Stimulated activated CD4-positive, alpha-beta T cell treated with anti-CD3 and anti-CD28 coated beads, Interleukin-4, amount 100 ng/mL, for 4 hours (primary cell): ENCODE data around the gene CTNNA3.
"Not testable (repeated sequence)": the region's sequence is repeated elsewhere in the genome, so short reads cannot be mapped to it uniquely, and the experiment has no call there.

Experiments used
- DNase-seq, 2 experiments: peaks; one replicate each; pipeline ENCODE4 v3.0.0-alpha.2; 2020

The CTNNA3 gene

GRCh38 chr10:67239864-67240497, 456.0 kb downstream of the CTNNA3 start:
- DNase-seq, result no peak

GRCh38 chr10:67230680-67231500, 465.1 kb downstream of the CTNNA3 start:
- not testable (repeated sequence) for DNase-seq

GRCh38 chr10:67225226-67225625, 470.8 kb downstream of the CTNNA3 start:
- DNase-seq, result no peak

- no peak for DNase-seq
These were observed 471.4 kb downstream of the CTNNA3 start for GRCh38 chr10:67224553-67224952.

- no peak for DNase-seq
These were observed 473.1 kb downstream of the CTNNA3 start for GRCh38 chr10:67222934-67223333.

- DNase-seq, result no peak
These were observed 474.0 kb downstream of the CTNNA3 start for GRCh38 chr10:67221939-67222494.

GRCh38 chr10:67211680-67212079, 484.3 kb downstream of the CTNNA3 start:
- DNase-seq, result no peak

- not testable (repeated sequence) for DNase-seq
These were observed 488.1 kb downstream of the CTNNA3 start for GRCh38 chr10:67207923-67208322.

- no peak for DNase-seq
These were observed 495.0 kb downstream of the CTNNA3 start for GRCh38 chr10:67200913-67201564.

- DNase-seq, result no peak
These were observed 520.6 kb downstream of the CTNNA3 start for GRCh38 chr10:67175354-67175753.

GRCh38 chr10:67173787-67174186, 522.2 kb downstream of the CTNNA3 start:
- DNase-seq, result no peak

GRCh38 chr10:67171970-67172369, 524.0 kb downstream of the CTNNA3 start:
- no peak for DNase-seq

GRCh38 chr10:67156239-67156638, 539.8 kb downstream of the CTNNA3 start:
- no peak for DNase-seq

- DNase-seq, result no peak
These were observed 544.5 kb downstream of the CTNNA3 start for GRCh38 chr10:67151471-67151870.

GRCh38 chr10:67144530-67144929, 551.5 kb downstream of the CTNNA3 start:
- DNase-seq, result no peak

- DNase-seq, result no peak
These were observed 554.7 kb downstream of the CTNNA3 start for GRCh38 chr10:67141300-67141699.

- DNase-seq, result no peak
These were observed 555.4 kb downstream of the CTNNA3 start for GRCh38 chr10:67140641-67141040.

- DNase-seq, result no peak
These were observed 568.6 kb downstream of the CTNNA3 start for GRCh38 chr10:67127441-67127840.

GRCh38 chr10:67119651-67120050, 576.3 kb downstream of the CTNNA3 start:
- no peak for DNase-seq

GRCh38 chr10:67115972-67116371, 580.0 kb downstream of the CTNNA3 start:
- DNase-seq, result no peak

- no peak for DNase-seq
These were observed 581.0 kb downstream of the CTNNA3 start for GRCh38 chr10:67114945-67115344.

- no peak for DNase-seq
These were observed 583.2 kb downstream of the CTNNA3 start for GRCh38 chr10:67112765-67113164.

GRCh38 chr10:67110286-67110685, 585.7 kb downstream of the CTNNA3 start:
- DNase-seq, result no peak

- DNase-seq, result no peak
These were observed 588.3 kb downstream of the CTNNA3 start for GRCh38 chr10:67107670-67108069.
